NCI-H1105 treated with DMSO at 0.1 percent for 48 hours (cell line): ENCODE data around the gene MOXD1.
"Not testable (repeated sequence)": the region's sequence is repeated elsewhere in the genome, so short reads cannot be mapped to it uniquely, and the experiment has no call there.

Experiments
- DNase-seq: peaks from one replicate; lab custom pipeline; 2025; lab: John Stamatoyannopoulos, UW

The MOXD1 gene

DNA sequence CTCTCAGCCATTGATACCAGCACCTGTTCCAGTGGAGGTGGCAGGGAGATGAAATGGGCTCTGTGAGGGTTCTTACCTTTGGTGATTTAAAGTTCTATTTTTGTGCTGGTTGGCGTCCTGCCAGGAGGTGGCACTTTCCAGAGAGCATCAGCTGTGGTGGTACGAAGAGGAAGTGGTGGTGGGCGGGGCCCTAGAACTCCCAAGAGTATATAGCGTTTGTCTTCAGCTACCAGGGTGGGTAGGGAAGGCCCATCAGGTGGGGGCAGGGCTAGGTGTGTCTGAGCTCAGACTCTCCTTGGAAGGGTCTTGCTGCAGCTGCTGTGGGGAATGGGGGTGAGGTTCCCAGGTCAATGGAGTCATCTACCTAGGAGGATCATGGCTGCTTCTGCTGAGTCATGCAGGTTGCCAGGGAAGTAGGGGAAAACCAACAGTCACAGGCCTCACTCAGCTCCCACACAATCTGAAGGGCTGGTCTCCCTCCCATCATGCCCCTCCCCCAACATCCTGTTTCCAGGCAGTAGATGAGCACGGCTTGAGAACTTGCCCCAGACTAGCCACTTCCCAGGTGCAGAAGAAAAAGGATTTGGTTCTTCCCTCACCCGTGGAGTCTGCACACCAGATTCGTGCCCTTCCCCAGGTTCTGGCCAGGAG lies 46.6 kb downstream of the MOXD1 start:
- DNase-seq = no peak

DNA sequence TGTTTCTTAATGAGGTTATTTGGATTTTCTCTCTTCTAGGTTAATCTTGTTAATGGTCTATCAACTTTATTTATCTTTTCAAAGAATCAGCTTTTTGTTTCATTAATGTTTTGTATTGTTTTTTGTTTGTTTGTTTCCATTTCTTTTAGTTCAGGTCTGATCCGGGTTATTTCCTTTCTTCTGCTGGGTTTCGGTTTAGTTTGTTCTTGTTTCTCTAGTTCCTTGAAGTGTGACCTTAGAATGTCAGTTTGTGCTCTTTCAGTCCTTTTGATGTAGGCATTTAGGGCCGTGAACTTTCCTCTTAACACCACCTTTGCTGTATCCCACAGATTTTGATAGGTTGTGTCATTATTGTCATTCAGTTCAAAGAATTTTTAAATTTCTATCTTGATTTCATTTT lies 49.3 kb downstream of the MOXD1 start:
- DNase-seq = not testable (repeated sequence)

DNA sequence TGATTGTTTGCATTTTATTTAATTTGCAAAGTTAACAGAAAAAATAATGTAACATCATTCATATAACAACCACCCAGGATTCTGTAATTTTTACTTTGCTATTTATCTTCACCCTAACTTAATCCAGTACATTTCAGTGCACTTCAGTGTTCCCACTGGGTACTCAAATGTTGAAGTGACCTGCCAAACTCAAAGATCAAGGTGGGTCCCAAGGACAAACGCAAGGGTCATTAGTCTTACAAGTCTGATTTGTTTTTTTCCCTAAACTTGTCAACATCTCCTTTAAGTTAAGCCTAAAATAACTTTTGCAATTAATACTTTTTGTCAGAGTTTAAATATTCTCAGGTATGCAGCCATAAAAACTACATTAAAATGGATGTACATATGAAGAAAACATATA lies 53.0 kb downstream of the MOXD1 start:
- DNase-seq = no peak

DNA sequence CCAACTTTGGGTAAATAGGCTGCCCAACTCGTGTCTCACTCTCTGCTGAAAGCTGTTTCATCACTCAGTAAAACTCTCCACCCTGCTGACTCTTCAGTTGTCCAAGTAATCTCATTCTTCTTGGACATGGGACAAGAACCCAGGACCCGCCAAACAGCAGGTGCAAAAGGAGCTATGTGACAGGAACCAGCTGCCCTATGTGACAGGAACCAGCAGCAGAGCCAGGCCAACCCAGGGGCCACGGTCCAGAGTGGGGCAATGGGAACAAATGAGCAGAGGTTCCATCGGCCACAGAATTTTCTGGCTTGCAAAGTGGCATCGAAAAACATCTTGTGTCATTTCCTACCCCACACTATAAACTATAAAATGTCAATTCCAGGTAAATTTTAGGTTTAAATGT lies 56.5 kb downstream of the MOXD1 start:
- no peak for DNase-seq

DNA sequence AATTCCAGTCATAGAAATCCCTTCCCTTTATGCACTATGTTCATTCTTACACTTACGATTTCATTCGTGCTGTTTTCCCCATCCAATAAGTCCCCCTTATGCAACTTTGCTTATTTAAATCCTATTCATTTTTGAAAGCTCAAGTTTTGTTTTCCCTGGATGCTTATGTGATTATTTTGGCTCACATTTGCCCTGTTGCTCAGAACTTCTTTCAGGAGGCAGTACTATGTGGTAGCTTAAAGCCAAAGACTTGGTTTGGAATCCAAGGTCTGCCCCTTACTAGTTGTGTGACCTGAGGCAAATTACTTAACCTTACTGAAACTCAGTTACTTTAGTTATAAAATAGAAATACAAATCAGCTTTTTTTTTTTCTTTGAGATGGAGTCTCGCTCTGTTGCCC lies 59.6 kb downstream of the MOXD1 start:
- DNase-seq = no peak

DNA sequence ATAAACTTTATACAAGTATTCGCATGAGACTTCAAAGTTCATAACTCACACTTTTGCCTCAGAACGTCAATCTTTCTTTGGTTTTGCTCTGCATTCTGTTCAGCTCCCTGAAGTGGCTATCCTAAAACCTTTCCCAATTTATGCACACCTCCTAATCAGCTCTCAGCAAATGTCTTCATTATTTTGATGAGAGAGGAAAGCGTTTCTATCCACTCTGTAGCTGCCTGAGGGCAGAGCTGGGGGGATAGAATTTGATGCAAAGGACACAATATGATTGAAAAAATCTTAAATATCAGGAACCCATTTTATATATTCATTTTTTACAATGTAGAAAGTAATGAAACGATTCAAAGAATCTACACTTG lies 66.8 kb downstream of the MOXD1 start:
- DNase-seq = no peak

DNA sequence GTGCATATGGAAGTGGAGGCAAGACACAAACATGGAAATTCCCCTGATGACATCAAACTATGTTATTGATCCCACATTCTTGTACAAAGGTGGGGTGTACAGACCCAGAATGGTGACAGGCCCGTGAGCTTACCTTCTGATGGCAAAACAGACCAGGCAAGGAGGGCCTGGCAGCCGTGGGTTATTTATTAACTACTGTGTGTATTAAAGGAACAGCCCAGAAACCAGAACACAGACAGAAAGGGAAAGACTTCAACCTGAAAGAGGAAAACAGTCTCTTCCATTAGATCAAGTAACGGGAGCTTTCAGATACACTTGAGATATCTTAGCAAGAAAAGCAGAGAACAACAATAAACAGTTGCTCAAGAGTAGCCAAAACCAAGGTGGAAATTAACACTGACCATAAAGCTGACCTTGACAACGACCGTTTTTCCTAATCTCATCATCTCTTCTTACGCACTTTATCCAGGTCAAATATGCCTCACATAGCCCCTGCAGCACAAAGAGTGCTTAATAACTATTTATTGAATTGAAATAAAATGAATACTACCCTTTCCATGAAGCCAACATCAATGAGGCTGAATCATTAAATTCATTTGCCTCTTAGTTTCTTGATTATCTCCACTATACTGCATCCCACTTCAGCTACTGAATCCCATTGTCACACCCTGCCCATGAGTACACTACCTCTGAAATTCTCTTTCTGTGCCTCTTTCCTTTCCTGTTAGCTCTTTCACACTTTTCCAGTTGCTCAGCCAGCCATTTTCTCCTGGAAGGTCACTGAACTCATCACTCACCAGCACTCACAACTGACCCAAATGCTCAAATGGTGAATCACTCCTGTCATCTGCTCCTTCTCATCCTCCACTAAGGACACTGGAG lies 67.4 kb downstream of the MOXD1 start:
- no peak for DNase-seq

DNA sequence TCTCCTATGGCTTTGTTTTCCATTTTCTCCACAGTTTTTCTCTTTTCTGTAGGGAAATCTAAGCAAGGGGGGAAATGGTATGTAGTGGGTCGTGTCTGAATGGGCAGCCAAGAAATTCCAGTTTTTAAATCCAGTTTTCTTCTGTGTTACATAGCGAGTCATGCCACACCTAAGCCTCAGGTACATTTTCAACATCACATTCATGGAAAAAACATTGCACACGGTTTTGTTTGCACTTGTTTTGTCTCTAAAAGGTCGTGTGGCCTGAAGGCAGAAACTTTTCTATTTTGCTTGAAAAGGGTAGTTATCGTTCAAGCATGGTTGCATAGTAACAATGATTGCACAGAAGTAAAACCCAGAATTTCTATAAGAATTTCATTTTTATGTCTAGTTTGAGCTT lies 70.5 kb downstream of the MOXD1 start:
- DNase-seq = no peak

DNA sequence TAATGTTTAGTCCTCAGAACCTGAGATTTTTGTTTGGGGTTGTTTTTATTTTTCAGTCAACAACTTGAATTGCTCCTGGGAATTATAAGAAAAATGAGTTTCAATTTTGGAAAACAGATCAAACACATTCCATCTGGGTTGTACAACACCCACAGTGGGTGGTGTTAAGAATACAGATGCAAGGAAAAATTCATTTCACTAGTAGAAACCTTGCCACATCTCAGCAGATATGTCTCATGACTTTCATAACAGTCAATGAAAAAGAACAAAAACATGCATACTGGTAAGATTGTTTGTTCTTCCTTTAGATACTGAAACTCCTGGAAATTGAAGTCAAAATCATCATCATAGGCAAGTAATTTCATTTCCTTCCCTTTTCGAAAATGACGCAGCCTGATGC lies 78.9 kb downstream of the MOXD1 start:
- DNase-seq = no peak

DNA sequence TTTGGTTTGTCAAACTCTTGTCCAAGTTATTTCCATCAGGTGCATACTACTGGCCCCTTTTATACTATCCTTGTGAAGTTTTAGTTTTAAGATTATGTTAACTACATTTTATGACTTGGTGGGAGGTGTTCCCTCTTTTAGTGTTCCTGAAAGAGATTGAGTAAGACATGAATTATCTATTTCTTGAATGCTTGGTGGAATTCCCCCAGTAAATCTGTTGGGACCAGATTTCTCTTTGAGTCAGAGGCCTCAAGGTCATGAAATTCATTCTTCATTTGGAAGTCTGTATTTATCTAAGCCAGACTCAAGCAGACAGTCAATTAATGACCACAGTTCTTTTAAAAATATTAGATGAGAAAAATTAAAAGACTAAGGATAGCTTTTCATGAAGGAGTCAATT lies 81.3 kb downstream of the MOXD1 start:
- no peak for DNase-seq

DNA sequence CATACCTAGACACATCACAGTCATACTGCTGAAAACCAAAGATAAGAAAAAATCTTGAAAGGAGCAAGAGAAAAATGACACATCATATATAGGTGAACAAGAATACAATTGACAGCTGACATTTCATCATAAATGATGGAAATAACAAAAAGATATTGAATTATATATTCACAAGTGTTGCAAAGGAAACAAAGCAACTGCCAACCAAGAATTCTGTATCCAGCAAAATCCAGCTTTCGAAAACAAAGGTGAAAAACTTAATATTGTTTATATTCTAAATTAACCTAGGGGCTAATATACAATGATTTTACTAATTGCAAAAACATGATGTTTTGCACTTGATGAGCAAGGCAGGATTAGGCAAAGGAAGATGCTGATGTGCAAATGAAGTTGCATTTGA lies 84.3 kb downstream of the MOXD1 start:
- no peak for DNase-seq

DNA sequence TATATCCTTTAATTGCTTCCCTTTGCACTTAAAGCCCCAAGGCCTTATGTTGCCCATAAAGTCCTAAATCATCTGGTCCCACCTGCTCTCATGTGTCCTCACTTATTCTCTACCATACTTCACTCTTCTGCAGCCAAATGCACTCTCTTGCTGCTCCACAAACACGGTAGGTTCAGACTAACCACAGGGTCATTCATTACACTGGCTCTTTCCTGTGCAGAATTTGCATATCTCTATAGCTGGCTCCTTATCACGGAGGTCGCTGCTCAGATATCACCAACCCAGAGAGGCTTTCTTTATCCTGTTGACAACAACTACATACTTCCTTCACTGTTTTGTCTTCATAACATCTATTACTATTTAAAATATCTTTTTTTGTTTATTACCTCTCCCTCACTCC lies 86.8 kb downstream of the MOXD1 start:
- no peak for DNase-seq

DNA sequence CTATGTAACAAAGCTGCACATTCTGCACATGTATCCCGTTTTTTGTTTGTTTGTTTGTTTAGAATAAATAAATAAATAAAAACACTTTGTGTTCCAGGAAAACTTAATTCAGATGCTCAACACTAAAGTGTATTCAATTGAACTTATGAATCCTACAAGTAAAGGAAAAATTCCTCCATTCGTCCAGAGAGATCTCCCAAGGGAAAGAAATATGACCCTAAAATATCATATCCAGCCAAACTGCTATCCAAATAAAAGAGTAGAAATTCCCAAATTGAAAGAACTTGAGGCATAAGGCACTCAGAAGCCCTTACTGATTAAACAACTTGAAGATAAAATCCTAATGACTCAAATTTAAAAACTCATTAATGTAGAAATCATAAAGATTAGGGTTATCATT lies 90.4 kb downstream of the MOXD1 start:
- DNase-seq = no peak

DNA sequence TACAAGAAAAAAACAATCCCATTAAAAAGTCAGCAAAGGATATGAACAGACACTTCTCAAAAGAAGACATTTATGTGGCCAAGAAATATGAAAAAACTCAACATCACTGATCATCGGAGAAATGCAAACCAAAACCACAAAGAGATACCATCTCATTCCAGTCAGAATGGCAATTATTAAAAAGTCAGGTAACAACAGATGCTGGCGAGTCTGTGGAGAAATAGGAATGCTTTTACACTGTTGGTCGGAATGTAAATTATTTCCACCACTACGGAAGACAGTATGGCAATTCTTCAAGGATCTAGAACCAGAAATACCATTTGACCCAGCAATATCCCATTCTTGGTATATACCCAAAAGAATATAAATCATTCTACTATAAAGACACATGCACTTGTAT lies 91.1 kb downstream of the MOXD1 start:
- DNase-seq = not testable (repeated sequence)

DNA sequence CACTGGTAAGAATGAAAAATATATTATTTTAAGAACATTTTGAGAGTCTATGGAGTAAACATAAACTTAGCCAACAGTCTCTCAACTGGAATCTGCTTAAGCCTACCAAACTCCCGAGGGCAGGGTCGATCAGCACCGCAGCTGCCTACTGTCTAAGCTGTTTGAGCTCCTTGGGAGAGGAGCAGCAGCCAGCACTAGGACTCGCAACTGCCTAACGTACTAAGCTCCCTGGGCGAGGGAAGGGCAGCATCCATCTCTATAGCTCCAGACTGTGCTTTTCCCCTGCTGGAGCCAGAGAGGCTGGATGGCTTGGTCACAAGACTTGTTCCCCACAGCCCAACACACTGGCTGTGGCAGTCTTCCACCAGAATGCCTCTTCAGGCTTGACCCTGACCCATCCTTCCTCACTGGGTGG lies 96.4 kb downstream of the MOXD1 start:
- no peak for DNase-seq

DNA sequence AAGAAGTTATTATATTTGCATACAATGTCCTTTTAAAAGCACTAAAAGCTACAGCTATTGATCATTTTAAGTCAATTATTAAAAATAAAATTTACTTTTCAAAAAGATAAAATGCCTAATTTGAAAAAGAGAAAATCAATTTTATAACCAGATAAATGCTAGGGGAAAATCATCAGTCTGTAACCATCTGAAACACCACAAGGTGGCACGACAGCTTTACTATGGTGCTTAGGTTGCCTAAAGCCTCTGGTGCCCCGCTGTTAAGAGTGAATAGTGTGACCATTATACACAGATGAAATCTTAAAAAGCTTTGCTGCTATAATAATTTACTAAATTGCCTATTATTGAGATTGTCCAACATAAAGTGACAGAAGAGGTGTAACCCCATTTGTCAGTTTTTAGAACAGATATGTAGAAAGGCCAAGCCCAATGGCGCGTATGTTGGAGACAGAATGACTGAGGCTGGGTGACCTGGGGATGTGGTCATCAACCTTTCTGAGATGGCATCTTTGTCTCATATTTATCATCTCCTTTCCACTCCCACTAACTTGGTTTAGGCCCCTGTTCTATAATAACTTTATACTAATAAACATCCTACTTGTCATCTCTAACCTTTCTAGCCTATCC lies 100.8 kb downstream of the MOXD1 start:
- peak; percentile 54 for DNase-seq

DNA sequence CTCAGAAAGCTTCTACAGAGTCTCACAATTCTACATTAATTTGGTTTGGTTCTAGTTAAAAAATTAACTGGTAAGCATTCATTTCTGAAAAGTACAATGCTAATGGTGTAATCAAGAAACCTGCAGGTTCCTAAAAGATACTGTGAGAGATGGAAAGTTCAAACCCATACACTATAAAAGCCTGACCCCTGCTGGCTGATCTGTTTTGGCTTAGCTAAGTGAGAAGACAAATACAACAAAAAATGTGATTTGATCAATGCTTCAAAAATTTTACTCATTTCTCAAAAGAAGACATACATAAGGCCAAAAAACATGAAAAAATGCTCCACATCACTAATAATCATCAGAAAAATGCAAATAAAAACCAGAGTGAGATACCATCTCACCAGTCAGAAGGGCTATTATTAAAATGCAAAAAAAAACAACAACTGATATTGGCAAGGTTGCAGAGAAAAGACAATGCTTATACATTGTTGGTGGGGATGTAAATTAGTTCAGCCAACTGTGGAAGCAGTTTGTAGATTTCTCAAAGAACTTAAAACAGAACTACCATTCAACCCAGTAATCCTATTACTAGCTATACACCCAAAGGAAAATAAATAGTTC lies 102.8 kb downstream of the MOXD1 start:
- peak; percentile 24 for DNase-seq

DNA sequence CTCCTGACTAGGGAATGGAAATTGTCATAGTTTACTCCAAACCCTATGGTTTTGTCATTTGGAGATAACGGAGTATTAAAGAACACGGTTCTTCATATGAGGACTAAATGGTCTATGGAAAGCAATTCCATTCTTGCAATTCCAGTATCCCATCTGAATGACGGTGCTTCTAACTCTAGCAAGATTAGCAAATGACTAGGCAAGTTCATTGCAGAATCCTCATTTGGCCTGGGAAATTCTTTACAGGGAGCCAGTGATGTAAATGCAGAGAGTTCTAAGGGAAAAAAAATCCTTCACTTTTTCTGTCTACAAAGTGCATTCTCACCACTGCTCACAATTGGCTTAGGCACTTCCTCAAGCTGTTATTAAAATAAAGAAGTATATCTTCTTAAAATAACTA lies 111.5 kb downstream of the MOXD1 start:
- no peak for DNase-seq

DNA sequence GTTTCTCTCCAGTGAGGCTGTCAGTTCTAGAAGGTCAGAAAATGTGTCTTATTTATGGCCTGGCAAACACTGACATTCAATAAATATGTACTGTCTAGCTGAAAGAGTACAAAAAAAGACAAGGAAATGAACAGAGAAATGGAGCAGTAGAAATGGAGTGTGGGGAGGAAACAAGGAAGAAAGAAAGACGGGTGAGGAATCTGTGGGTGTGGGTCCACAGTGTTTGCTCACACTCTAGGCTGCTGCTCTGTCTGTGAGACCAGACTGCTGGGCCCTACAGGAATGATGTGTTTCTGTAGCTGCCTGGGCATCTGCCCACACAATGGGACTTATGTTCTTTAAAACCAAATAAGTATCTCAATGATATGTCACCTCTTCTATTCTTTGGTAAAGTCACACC lies 114.2 kb downstream of the MOXD1 start:
- DNase-seq = no peak

DNA sequence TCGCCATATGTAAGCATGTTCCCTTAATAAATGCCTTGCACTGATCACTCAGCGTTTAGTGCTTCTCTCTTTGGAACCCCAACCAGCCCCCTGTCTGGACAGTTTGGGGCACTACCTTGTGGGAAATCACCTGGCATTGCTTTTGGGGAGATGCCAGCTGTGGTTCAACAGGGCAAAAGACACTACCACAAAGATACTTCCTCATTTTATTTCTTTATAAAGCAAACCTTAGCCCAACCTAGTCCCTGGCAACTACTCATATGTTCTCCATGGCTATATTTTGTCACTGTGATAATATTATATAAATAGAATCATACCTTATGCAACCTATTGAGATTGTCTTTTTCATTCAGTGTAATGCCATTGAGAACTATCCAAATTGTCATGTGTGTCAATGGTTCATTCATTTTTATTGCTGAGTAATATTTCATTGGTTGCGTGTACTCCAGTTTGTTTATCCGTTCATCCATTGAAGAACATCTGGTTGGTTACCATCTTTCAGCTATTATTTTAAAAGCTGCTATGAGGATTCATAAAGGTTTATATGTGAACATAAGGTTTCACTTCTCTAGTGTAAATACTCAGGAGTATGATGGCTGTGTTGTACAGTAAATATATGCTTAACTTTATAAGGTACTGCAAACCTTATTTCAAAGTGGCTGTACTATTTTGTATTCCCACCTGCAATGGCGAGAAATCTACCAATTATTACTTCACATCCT lies 114.8 kb downstream of the MOXD1 start:
- no peak for DNase-seq

DNA sequence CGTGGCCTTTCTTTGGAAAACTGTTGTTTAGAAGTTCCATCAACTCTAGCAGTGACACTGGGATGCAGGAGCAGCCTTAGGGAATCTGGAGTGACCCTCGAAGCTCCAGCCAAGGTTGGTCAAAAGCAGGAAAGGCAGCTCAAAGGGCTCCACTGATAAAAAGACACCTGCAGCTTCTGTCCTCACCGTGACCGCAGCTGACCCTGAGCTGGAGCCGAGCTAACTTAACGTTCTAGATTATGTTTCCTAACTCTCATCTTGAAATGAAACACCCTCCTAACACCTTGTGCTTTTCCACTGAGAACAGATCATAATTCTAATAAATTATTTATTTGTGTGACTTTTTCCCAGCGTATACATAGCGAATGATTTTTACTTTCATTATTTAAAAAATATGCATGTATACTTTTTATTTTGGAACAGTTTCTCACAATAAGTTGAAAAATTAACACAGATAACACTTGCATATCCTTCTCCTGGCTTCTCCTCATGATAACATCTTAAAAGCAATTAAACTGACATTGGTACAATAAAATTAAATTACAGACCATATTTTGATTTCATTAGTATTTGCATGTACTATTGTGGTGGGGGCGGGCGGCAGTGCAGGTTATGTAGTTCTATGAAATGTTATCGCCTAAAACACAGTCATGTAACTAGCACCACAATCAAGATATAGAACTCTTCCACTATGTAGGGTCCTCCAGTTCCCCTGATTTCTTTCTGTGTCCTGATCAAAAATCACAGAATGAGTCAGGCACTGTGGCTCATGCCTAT lies 116.1 kb downstream of the MOXD1 start:
- no peak for DNase-seq
